Neuronal stem cell (in vitro differentiated cells): ENCODE results near the gene SBDS.
A peak's percentile ranks its signal among the peaks of the same experiment; 100 is the strongest.
"Not testable (repeated sequence)": the region's sequence is repeated elsewhere in the genome, so short reads cannot be mapped to it uniquely, and the experiment has no call there.

Source experiments
- DNase-seq: peaks from one replicate; pipeline ENCODE4 v3.0.0-alpha.2; 2013; ENCODE audit warnings: low spot score
- H2AFZ ChIP-seq: one replicate; pipeline ENCODE4 v1.6.1; 2013; ENCODE audit warnings: mild to moderate bottlenecking, low read length, inconsistent platforms
- H2AK5ac ChIP-seq: 2 replicates; pipeline ENCODE4 v1.6.1; 2013; ENCODE audit warnings: low read depth, mild to moderate bottlenecking, inconsistent platforms, low read length, moderate library complexity, mixed read lengths
- H2BK120ac ChIP-seq: 2 replicates; pipeline ENCODE4 v1.6.1; 2013; ENCODE audit warnings: low read depth, mild to moderate bottlenecking, inconsistent platforms, low read length, moderate library complexity, mixed read lengths
- H2BK12ac ChIP-seq: one replicate; pipeline ENCODE4 v1.6.1; 2013; ENCODE audit warnings: low read length, inconsistent platforms
- H2BK15ac ChIP-seq: 2 replicates; pipeline ENCODE4 v1.6.1; 2013; ENCODE audit warnings: mild to moderate bottlenecking, low read length, inconsistent platforms, mixed read lengths
- H2BK5ac ChIP-seq: one replicate; pipeline ENCODE4 v1.6.1; 2013; ENCODE audit warnings: inconsistent platforms, mild to moderate bottlenecking, low read length, moderate library complexity
- H3K14ac ChIP-seq: one replicate; pipeline ENCODE4 v1.6.1; 2013; ENCODE audit warnings: low read length, inconsistent platforms
- H3K18ac ChIP-seq: 2 replicates; pipeline ENCODE4 v1.6.1; 2013; ENCODE audit warnings: low read length, inconsistent platforms
- H3K23ac ChIP-seq: 2 replicates; pipeline ENCODE4 v1.6.1; 2013; ENCODE audit warnings: low read depth, mild to moderate bottlenecking, mixed read lengths, low read length, inconsistent platforms; ENCODE audit not compliant: poor library complexity
- H3K27ac ChIP-seq: replicated peaks from 3 replicates; pipeline ENCODE4 v1.5.1; 2013; ENCODE audit warnings: low read length, inconsistent platforms
- H3K27me3 ChIP-seq, 3 experiments: 2 replicates each; pipeline ENCODE4 v1.6.1; 2013; ENCODE audit warnings: low read length in 3 of 3, mild to moderate bottlenecking in 2 of 3, inconsistent platforms in 1 of 3, low read depth in 1 of 3, mixed read lengths in 1 of 3, moderate library complexity in 1 of 3; ENCODE audit not compliant: control insufficient read depth in 3 of 3, insufficient read depth in 3 of 3
- H3K36me3 ChIP-seq, 2 donors: replicated peaks in 1 of 2; 2 replicates each; pipeline ENCODE4 v1.6.1; 2013; ENCODE audit warnings: low read length in 2 of 2; ENCODE audit not compliant: control insufficient read depth in 2 of 2, insufficient read depth in 2 of 2
- H3K4ac ChIP-seq: 2 replicates; pipeline ENCODE4 v1.6.1; 2013; ENCODE audit warnings: inconsistent platforms, mild to moderate bottlenecking, low read length, moderate library complexity
- H3K4me1 ChIP-seq, 2 donors: 1 replicate in 1 of 2; 2 replicates in 1 of 2; pipeline ENCODE4 v1.6.1; 2013; ENCODE audit warnings: low read length in 2 of 2, low read depth in 1 of 2; ENCODE audit not compliant: control insufficient read depth in 2 of 2, insufficient read depth in 1 of 2
- H3K4me2 ChIP-seq: one replicate; pipeline ENCODE4 v1.6.1; 2013; ENCODE audit warnings: mild to moderate bottlenecking, low read length, inconsistent platforms; ENCODE audit not compliant: insufficient read depth, poor library complexity, severe bottlenecking
- H3K4me3 ChIP-seq, 2 donors: 2 replicates each; pipeline ENCODE4 v1.5.1; 2013; ENCODE audit warnings: low read length in 2 of 2, mild to moderate bottlenecking in 2 of 2, inconsistent platforms in 1 of 2, moderate library complexity in 1 of 2
- H3K79me1 ChIP-seq: one replicate; pipeline ENCODE4 v1.6.1; 2013; ENCODE audit warnings: low read depth, mild to moderate bottlenecking, inconsistent platforms, low read length, moderate library complexity
- H3K9ac ChIP-seq: one replicate; pipeline ENCODE4 v1.6.1; 2013; ENCODE audit warnings: mild to moderate bottlenecking, low read depth, low read length, inconsistent platforms; ENCODE audit not compliant: poor library complexity
- H3K9me3 ChIP-seq, 2 donors: replicated peaks in 1 of 2; 2 replicates each; pipeline versions ENCODE3 to v1.6.1; 2013; ENCODE audit warnings: low read length in 2 of 2, mild to moderate bottlenecking in 2 of 2, inconsistent platforms in 1 of 2, low read depth in 1 of 2, mixed read lengths in 1 of 2, moderate library complexity in 1 of 2; ENCODE audit not compliant: control insufficient read depth in 2 of 2, insufficient read depth in 1 of 2
- H4K8ac ChIP-seq: one replicate; pipeline ENCODE4 v1.6.1; 2013; ENCODE audit warnings: low read depth, mild to moderate bottlenecking, inconsistent platforms, low read length, moderate library complexity
- H4K91ac ChIP-seq: one replicate; pipeline ENCODE4 v1.6.1; 2013; ENCODE audit warnings: low read length, low read depth, mild to moderate bottlenecking, inconsistent platforms; ENCODE audit not compliant: poor library complexity
- WGBS, 2 donors: extraction: QIAGEN DNeasy Blood & Tissue Kit; methylation state at CpG; one replicate each; pipeline ENCODE4 v1.1.7; 2013; ENCODE audit warnings: missing lambda C conversion rate in 2 of 2, mixed read lengths in 1 of 2; ENCODE audit not compliant: insufficient read length in 2 of 2, insufficient replicate concordance in 1 of 2; ENCODE audit errors: extremely low coverage in 2 of 2; 5-methylcytosine and 5-hydroxymethylcytosine counted together

Gene SBDS

GRCh38 chr7:66994691-66995049 lies 716 bp downstream of the SBDS start:
- not testable (repeated sequence) for H4K8ac ChIP-seq, H3K9me3 ChIP-seq, DNase-seq, H3K27me3 ChIP-seq, H3K27ac ChIP-seq, H2BK12ac ChIP-seq, H3K4me1 ChIP-seq, H2BK5ac ChIP-seq, H3K79me1 ChIP-seq, H2AK5ac ChIP-seq, H3K23ac ChIP-seq, H3K9ac ChIP-seq, H4K91ac ChIP-seq, H2BK15ac ChIP-seq, H3K4ac ChIP-seq, H3K18ac ChIP-seq, H3K14ac ChIP-seq, H2BK120ac ChIP-seq
- Histone ChIP-seq H3K4me2 (peak overlapping the region; percentile 56), H3K36me3 (peaks cover 3 to 43% of the 10 kb centered on the region in 2 donors), H2AFZ (peak overlapping the region; percentile 89), H3K4me3 (peak overlapping the region; percentile 59 to 91)
- no CpG with 5 or more reads among the region's 9 CpGs for WGBS, 2 donors

GRCh38 chr7:66994051-66994450 lies 1.3 kb downstream of the SBDS start:
- not testable (repeated sequence) for H2AFZ ChIP-seq, H3K27ac ChIP-seq, H3K18ac ChIP-seq, H3K23ac ChIP-seq, H3K14ac ChIP-seq, H3K27me3 ChIP-seq, H3K79me1 ChIP-seq, H2AK5ac ChIP-seq, H2BK12ac ChIP-seq, H2BK15ac ChIP-seq, H3K9ac ChIP-seq, H3K9me3 ChIP-seq, H4K8ac ChIP-seq, H4K91ac ChIP-seq, H2BK5ac ChIP-seq, H3K4me1 ChIP-seq, H2BK120ac ChIP-seq, DNase-seq, H3K4ac ChIP-seq
- H3K4me3 ChIP-seq = peak overlapping the region in 1 of 2 donors; percentile 59
- H3K4me2 ChIP-seq = peak overlapping the region; percentile 18
- peaks cover 3 to 42% of the 10 kb centered on the region in 2 donors for H3K36me3 ChIP-seq
- WGBS, 2 donors = no CpG with 5 or more reads among the region's 5 CpGs

DNA sequence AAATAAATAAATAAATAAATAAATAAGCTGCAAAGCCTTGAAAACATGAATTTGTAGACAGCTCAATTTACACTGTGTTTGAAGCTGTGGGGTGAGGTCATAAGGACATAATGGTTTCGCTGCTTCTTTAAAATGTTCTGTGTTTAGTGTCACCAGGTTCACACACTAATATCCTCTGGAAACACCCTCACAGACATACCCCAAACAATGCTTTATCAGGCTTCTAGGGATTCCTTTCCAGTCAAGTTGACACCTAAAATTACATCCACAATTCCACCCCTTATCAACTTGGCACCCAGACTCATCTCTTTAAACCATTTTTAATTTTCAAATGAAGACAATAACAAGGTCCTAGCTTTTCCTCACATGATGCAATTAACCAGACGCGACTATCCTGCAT lies 5.8 kb downstream of the SBDS start:
- not testable (repeated sequence) for H3K14ac ChIP-seq, H4K8ac ChIP-seq, H2BK5ac ChIP-seq, H4K91ac ChIP-seq, H2AK5ac ChIP-seq, H3K79me1 ChIP-seq, DNase-seq, H3K4me3 ChIP-seq, H3K4me2 ChIP-seq, H2BK15ac ChIP-seq, H2BK120ac ChIP-seq, H3K4ac ChIP-seq, H2BK12ac ChIP-seq, H2AFZ ChIP-seq, H3K18ac ChIP-seq, H3K23ac ChIP-seq, H3K27me3 ChIP-seq, H3K27ac ChIP-seq, H3K9ac ChIP-seq, H3K4me1 ChIP-seq, H3K9me3 ChIP-seq
- H3K36me3 ChIP-seq = peaks cover 6 to 50% of the 10 kb centered on the region in 2 donors
- no CpG with 5 or more reads among the region's 3 CpGs for WGBS, 2 donors

- not testable (repeated sequence) for H2BK5ac ChIP-seq, H2AFZ ChIP-seq, H3K4me2 ChIP-seq, H3K18ac ChIP-seq, H3K9me3 ChIP-seq, H3K4me1 ChIP-seq, H3K4ac ChIP-seq, H3K4me3 ChIP-seq, H4K91ac ChIP-seq, H3K14ac ChIP-seq, H3K27ac ChIP-seq, H3K36me3 ChIP-seq, H2BK12ac ChIP-seq, H4K8ac ChIP-seq, H3K79me1 ChIP-seq, DNase-seq, H2BK15ac ChIP-seq, H3K23ac ChIP-seq, H2AK5ac ChIP-seq, H3K9ac ChIP-seq, H2BK120ac ChIP-seq, H3K27me3 ChIP-seq
- WGBS, 2 donors = no CpG with 5 or more reads among the region's 1 CpG
These were observed 15.1 kb downstream of the SBDS start for GRCh38 chr7:66980336-66980735.
